NCI-H1436 (cell line): ENCODE data around the gene EGR1.

Source experiments
- DNase-seq: peaks from one replicate; lab custom pipeline; 2025; lab: John Stamatoyannopoulos, UW

The EGR1 gene

DNA sequence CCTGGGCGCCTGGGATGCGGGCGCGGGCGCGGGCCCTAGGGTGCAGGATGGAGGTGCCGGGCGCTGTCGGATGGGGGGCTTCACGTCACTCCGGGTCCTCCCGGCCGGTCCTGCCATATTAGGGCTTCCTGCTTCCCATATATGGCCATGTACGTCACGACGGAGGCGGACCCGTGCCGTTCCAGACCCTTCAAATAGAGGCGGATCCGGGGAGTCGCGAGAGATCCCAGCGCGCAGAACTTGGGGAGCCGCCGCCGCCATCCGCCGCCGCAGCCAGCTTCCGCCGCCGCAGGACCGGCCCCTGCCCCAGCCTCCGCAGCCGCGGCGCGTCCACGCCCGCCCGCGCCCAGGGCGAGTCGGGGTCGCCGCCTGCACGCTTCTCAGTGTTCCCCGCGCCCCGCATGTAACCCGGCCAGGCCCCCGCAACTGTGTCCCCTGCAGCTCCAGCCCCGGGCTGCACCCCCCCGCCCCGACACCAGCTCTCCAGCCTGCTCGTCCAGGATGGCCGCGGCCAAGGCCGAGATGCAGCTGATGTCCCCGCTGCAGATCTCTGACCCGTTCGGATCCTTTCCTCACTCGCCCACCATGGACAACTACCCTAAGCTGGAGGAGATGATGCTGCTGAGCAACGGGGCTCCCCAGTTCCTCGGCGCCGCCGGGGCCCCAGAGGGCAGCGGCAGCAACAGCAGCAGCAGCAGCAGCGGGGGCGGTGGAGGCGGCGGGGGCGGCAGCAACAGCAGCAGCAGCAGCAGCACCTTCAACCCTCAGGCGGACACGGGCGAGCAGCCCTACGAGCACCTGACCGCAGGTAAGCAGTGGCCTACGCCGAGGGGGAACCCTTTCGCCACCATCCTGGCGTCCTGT is at the start of gene EGR1:
TSS of gene EGR1 (plus strand) at position 219 of the 864 bp plus-strand sequence. CDS start at position 502, 283 bp downstream.
- DNase-seq = peak; percentile 91

DNA sequence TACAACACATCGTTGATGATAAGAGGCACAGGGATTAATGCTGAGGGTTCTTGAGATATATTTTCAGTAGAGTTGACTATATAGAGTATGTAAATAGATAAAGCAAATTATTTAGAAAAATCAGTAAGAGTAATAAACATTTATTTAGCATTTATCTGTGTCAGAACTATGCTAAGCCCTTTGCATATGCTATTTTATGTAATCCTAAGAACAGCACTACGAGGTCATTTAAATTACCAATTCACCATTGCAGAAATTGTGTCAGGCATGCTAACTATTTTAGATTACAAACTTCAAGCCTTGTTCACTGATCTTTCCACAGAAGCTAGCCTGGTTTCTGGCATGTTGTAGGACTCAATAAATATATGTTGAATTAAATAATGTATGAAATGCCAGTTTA is 46.8 kb upstream of the EGR1 start:
- no peak for DNase-seq

- DNase-seq = no peak
Observed at GRCh38 chr5:138425079-138425478, 40.2 kb upstream of the EGR1 start.

- no peak for DNase-seq
Observed at GRCh38 chr5:138435943-138436342, 29.3 kb upstream of the EGR1 start.

DNA sequence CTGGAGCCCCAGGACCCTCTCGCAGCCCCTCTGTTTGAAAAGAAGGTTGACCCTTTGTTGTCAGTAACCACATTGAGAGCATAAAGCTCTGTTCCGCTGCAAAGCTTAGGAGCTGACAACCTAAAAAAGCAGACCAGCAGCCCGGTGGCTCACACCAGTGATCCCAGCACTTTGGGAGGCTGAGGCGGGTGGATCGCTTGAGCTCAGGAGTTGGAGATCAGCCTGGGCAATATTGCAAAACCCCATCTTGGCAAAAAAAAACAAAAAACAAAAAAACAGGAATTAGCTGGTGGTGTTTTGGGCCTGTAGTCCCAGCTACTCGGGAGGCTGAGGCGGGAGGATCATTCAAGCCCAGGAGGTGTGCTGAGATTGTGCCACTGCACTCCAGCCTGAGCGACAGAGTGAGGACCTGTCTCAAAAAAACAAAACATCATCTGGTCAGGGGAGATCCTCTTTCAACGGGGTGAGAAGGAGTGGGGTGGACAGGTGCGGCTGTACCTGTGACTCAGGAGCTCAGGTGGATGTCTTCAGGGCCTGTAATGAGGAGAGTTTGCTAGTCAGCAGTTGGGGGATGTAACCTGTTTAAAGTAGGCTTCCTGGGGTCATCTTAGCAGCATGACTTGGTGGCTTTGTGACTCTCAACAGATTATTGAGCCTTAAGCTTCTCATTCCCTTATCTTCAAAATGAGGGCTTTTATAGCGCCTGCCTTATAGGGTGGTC is 27.1 kb upstream of the EGR1 start:
- DNase-seq = no peak

- DNase-seq = no peak
Observed at GRCh38 chr5:138438724-138439476, 26.4 kb upstream of the EGR1 start, which contains the start of gene REEP2. REEP2 (plus strand) TSS chr5:138439057; CDS start chr5:138439209, 152 bp downstream.

DNA sequence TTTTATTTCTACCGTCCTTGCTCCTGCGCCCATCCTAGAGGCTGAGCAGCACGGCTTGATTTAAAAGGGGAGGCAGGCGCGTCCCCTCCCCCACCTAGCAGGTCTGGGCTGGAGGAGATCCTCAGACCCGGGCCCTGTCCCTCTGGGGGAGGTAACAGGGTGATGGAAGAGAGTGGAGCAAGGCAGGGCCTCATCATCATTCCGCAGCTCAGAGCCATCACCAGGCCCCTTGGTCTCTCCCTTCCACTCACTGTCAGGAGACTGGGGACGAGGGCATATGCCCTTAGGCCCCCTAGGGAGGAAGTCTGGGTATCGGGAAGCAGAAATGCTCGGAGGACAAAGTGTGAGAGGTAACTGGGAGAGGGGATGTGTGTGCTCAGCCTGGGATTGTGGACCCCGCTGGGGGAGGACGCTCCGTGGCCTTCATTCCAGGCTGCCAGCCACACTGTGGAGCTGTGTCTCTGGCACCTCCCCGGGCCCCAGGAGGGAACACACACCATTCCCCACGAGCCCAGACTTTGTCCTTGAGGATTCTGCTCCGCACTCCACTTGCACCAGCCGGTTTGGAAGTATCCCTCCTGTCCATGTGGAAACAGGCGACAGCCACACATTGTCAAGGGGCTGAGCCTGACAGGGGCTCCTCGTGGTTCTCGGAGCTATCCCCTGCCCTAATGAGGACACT is 25.7 kb upstream of the EGR1 start:
- DNase-seq = no peak

DNA sequence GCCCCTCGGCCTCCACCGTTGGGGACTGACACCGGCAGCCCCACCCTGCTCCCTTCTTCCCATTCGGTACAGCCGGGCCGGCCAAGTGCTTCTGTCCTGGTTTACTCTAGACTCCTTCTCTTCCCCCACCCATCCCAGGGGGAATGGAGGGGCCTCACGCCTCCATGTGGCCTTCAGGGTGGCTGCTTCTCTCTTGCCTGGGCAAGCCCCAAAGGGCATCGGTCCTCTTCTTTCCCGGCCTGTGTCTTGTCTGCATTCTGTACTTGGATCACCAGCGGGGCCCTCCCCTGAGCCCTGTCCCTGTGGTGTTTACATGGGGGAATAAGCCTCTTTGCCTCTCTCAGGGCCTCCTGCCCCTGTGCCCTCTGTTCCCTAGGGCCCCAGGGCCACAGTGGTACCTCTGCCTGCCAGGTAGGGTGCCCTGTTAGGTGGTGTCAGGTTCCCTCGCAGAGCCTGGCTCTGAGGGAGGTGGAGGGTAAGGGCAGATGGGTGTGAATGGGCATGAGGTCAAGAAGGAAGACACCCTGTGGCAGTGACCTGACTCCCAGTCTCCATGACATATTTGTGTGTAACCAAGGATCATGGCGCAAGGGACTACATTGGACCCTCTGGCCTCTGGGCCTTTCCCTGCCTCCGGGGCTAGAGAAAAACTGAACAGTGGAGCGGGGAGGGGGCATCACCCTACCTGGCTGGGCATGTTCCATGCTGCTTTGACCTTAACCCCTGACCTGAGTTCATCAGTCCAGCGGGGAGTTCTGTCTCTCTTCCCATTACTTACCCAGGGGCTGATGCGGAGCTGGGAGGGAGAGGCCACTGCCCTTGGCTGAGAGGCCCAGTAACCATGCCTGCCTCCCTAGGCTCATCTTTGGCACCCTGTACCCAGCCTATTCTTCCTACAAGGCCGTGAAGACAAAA is 24.9 kb upstream of the EGR1 start:
- DNase-seq = no peak

DNA sequence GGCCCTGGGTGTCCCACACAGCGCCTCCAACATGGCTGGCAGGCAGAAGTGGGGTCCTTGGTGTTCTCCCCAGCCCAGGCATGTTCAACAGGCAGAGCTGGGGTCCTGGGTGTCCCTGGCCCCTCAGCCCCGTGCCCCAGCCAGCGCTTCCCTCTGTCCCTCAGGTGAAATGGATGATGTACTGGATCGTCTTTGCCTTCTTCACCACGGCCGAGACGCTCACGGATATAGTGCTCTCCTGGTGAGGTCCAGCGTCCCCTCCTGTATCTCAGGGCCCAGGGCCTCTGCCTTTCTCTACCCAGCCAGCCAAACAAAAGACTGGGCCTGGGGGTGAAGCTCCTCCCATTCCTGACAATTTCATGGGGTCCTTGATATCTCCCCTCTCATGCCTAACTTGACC is 24.1 kb upstream of the EGR1 start:
- DNase-seq = no peak

- DNase-seq = no peak
Observed at GRCh38 chr5:138444078-138444773, 21.1 kb upstream of the EGR1 start.

DNA sequence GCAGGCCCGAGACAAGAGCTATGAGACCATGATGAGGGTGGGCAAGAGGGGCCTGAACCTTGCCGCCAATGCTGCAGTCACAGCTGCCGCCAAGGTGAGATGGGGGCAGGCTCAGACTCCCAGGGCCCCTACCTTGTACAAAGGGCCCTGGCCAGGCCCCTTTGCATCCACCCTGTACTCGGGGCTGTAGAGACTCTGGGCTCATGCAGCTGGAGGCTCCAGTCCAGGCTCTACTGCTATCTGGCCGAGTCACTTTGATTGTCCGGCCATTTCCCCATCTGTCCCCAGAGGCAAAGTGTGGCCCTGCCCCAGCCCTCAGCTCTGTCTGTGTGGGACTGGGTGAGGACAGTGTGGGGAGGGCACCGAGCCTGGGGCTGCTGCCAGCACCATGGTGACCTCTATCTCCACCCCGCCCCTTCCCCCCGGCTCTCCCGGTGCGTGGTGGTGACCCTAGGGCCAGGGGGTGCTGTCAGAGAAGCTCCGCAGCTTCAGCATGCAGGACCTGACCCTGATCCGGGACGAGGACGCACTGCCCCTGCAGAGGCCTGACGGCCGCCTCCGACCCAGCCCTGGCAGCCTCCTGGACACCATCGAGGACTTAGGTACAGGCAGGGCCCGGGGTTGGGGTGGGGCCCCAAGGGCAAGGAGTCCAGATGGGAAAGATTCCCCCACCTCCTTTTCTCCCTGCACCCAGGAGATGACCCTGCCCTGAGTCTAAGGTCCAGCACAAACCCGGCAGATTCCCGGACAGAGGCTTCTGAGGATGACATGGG is 20.3 kb upstream of the EGR1 start:
- DNase-seq = no peak

DNA sequence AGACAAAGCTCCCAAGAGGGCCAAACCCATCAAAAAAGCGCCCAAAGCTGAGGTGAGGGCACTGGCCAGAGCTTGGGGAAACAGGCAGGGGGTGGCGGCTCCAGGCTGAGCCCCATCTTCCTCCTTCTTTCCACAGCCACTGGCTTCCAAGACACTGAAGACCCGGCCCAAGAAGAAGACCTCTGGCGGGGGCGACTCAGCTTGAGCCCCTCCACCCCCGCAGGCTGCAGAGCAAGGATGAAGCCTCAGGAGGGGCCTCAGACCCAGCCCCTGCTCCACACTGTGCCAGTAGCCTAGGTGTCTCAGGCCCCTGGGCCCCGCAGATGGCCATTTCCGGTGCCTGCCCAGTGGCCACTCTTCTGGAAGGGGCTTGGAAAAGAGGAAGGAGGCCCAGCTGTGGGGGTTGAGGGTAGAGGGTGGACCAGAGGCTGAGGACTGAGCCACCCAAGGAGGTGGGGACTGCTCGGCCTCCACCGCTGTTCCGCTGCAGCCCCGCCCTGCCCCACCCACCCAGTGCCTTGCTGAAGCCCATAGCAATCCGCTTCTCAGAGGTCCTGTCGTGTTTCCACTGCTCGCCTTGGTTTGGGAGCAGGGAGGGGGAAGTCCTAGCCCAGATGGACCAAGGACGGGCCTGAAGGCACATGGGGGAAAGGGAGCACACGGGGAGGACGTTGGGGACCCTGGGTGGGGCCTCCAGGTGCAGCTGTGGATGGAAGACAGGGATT is 19.6 kb upstream of the EGR1 start:
- DNase-seq = no peak

GRCh38 chr5:138448070-138448469 is 17.2 kb upstream of the EGR1 start:
- no peak for DNase-seq

- no peak for DNase-seq
Observed at GRCh38 chr5:138448481-138449398, 16.5 kb upstream of the EGR1 start.

- peak; percentile 80 for DNase-seq
Observed at GRCh38 chr5:138449501-138450239, 15.6 kb upstream of the EGR1 start.

GRCh38 chr5:138450971-138451370 is 14.3 kb upstream of the EGR1 start:
- DNase-seq = no peak

DNA sequence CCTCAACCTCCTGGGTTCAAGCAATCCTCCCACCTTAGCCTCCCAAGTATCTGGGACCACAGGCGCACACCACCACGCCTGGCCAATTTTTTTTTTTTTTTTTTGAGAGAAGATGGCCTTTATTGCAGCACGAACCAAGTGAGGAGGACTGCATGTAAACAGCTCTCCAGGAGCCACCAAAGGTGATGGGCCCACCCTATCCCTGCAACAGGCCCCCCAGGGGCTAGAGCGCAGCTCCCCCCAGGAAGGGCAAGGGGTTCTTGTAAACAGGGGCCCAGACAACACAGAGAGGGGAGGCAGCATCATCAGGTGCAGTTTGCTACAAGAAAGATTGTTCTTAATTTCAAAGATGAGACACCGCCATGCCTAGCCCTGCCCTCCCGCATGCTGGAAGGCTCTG is 12.6 kb upstream of the EGR1 start:
- no peak for DNase-seq
